ENCODE data around the gene LGR4.

Gene LGR4

DNA sequence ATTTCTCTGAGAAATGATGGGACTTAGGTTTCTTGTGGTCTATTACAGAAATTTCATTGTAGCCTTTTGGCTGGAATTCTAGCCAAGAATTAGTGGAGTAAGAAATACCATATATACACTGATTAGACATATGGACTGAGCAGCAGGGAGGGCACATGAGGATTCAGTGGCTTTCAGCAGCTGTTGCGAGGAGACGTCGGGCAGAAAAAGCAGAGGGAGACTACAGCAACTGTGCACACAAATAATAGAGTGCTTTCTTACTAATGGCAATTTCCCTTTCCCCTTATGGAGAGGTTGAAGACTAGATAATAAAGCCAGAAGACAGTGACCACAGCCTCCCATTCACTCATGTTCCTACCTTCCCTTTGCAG, 74.2 kb downstream of the LGR4 start:
- DNase-seq, result no peak

DNA sequence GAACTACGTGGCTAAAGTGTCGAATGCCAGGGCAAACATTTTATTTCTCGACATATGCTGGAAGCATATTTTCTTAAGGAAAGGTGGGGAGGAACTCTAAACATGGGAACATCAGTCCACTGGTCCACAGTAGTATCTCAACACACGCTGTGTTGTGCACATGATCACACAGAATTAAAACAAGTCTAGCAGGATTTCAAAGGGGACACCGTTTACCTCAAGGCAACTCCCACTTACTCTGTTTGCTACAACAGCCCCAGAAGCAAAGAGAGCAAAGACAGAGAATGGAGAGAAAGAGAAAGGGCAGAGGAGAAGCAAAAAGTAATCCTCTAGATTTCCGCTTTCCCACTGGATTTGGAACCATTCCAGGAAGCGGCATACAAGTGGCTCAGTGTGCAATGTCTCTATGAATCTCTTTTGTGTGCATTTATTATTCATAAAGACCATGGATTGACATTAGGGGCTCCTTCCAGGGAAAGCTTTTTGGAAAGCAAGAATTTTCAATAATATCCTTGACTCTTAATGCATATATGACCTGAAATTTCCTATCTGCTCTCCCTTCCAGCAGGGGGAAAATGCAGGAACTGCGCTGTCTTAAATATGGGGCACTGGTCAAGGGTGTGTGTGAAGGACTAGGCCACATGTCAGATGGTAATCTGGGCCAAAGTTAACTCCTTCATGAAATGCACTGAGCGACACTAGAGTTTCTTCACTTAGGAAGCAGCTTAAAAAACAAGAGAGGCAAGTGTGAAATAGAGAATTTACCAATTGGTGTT, 74.8 kb downstream of the LGR4 start:
- DNase-seq, result no peak

DNA sequence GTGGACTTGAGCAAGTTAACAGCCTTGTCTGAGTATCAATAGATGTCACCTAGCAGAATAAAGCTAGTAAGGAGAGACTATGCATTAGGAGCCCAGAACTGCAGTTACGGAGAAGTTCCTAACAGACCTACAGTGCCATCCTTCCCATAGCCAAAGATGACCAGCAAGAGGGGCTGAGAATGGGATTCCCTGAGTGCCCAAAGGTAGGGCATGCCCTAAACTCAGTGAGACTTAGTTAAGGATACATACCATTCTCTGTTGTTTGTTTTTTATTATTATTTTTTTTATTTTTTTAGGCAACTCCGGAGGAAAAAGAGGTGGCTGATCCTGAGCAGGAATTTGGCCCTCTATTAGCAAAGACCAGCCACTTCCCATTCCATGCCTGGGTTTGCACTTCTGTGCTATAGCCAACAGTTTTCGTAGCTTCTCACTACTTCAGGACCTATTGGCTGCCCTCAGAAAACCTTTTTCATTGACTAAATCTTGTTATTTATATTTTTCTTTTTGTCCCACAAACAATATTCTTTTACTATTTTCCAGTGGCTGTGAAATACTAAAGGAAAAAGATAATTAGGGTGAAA, 76.2 kb downstream of the LGR4 start:
- DNase-seq, result no peak

DNA sequence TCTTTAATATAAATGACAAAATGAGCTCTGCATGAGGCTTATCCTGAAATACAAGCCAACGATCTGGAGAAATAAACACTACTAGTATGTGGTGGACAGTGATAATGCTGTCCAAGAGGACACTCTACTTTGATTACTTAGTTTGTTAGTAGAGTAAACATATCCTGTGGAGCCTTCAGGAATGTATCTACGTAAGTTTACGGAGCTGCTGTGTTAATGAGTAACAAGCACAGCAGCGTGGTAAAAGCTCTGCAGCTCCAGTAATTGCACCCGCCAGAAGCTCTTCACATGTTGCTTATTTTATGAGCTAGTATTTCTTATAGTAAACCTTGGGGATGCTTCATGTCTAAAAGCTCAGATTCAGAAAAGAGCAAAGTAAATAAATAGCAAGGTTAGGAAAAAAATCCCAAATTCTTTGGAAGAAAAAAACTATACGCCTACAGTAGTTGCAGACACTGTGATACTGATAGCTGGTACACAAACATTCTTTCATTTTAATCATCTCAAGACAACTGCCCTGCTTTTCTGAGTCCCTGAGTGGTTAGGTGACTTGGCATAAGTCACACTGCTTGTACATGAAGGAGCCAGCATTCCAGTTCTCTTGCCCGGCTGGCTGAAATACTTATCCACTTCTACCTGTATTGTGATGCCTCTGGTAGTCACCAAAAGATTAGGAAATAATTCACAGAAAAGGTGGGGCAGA, 76.9 kb downstream of the LGR4 start:
- DNase-seq, result no peak

DNA sequence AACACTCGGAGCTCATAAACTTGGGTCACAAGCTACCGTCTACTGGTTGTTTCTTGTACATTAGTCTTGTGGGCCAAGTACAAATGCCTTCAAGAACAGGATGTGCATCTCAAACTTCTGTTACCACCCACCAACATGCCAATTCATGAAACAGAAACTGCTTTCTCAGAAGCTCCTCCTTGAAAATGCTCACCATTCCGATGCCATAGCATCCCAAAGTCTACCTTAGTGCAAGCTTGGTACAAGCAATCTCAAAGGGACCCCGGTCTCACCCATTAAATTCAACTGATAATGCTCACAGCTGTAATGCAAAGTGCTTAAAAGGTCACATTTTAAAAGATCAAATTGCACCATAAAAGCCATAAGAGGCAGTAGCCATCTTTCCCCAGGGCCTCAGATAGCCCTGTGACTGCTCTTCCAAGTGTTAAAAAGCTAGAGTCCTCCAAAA, 77.8 kb downstream of the LGR4 start:
- DNase-seq, result no peak

DNA sequence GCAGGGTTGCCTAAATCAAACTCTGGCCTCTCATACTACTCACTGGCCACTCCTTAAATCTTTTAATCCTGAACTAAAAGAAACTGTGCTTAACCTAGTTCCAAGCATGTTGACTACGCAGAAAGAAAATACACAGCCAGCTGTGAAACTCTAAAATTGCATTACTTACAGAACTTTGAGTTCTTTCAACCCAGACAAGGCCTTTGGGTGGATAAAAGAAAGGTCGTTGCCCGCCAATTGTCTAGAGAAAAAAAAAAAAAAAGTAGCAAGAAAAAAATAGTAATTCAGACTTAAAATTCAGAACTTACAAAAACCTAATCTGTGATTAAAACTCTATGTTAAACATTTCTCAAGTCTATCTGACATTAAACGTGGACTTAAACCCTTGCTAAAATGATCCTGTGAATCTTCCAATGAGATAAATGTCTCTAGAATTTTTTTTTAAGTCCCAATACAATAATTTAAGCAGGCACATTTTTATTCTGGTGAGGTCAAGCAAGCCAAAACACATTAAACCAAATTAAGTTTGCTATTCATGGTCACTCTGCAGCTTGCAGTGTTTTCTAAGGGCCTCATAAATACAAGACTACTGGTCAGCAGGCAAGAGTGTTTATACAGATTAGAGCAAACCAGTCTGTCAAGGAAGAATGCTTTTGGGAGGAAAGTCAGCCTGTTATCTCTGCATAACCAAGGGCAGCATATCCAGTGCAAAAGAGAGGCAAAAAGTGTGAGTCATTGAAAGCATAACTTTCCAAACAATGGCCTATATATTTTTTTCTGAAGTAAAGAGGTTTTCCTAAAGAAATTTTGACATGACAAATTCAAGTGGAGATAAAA, 80.1 kb downstream of the LGR4 start:
- no peak for DNase-seq

DNA sequence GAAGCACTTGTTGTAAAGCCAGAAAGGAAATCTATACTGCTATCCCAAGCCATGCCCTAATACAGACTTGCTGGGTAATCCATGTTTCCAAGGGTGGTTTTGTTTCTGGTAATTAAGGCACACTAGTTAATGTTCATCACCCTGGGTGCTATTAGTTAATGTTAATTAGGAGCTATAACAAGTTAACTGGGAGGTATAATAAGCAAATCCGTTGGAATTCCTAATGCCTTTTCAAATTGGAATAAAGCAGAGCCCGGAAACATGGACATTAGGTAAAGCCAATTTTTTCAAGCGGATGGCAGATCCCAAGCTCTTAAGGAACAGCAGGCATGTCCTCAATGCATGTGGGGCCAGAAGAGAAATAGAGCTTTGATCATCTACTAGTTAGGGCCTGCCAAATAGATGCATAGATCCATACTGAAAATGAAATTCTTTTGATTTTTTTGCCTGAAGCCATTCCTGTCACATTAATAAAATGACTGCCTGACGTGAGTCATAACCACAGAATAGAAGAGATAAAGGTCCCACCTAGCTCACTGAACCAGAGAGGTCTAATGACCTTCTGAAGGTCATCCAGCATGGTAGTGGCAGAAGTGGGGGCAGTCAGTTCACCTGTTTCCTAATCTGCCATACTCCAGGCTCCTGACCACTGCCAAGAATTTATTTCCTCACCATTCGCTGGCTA, 81.1 kb downstream of the LGR4 start:
- DNase-seq, result no peak

DNA sequence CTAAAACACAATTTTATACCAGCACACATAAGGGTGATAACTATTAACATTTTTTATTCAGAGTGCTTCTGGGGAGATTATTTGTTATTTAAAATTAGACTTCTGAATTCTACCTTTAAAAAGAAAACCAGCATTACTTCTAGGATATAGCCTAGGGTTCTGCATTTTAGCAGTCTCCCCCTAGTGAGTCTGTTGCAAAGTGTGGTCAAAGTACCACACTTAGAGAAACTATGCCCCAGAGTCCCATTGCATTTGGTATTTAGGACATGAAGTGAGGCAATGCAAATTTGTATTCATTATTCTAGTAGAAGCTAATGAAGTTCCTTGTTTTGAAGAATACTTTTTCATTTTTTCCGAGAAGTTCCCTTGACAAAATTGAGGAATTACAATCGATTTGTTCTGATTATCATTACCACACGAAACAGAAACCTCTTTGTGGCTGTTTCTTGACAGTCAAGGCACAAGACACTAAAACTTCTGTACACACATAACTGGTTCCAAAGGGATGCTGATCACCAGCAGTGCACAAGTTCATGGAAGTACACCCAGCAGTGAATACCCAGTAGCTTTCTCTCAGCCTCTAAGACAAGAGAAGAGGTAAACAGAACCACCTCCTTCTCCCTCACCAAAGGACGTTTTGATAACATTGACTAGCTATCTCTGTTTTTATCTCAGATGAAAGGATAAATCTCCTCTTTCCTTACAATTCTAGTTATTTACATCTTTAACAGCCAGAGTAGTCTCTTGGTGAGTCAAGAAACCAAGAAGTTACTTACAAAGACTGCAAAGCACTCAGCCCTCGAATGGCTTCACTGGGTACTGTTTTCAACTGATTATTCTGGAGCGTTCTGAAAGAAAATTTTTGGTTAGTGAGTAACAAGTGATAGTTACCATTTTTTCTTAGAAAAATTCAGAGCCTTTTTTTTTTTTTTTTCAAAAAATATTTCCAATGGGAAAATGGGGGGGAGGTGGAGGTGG, 82.0 kb downstream of the LGR4 start:
- no peak for DNase-seq

DNA sequence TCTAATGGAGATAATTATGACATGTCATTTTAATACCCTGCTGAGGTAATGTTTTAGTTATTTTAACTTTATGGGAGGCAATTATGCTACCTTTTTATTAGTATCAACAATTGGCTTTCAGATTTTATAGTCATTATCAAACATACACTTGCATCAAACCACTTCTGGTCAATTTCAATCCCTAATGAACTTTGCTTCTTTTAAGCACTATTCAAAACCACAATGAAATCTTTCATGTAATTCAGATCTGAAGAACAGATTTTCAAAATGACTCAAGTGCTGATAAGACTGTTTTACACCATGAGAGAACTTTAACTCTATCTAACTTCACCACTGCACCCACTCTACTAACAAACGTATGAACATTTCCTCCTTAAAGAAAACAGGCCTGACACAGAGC, 83.7 kb downstream of the LGR4 start:
- no peak for DNase-seq

DNA sequence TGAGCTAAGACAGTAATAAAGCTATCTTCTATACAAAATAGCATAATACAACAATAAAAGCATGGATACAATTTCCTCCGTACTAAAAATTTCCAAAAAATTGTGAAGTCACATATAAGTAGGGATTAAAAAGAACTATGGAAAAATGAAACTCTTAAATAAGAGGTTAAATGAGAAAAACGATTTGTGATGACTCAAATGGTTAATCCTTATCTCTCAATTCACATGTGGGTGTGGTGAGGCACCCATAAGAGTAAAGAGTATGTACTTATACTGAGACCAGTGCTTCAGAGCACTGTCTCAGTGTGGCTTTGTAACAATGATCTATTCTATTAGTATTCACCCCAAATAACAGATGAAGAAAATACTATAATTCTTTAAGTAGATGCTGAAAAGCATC, 84.6 kb downstream of the LGR4 start:
- DNase-seq, result no peak

DNA sequence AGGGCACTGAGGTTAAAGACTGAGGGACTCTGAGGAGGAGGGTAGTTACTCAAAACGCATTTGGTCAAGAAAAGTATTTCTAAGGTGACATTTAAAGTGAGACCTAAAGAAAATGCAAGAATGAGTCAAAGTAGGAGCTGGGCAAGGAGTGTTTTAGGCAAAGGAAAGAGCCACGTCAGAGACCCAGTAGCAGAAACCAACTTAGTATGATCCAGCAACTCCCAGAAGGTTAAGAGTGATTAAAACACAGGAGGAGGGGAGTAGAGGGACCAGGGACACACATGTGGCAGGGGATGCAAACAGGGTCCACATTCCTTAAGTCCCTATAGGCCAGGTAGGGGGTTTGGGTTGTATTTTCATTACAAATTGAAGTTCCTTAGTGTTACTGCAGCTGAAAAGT, 85.2 kb downstream of the LGR4 start:
- DNase-seq, result no peak

DNA sequence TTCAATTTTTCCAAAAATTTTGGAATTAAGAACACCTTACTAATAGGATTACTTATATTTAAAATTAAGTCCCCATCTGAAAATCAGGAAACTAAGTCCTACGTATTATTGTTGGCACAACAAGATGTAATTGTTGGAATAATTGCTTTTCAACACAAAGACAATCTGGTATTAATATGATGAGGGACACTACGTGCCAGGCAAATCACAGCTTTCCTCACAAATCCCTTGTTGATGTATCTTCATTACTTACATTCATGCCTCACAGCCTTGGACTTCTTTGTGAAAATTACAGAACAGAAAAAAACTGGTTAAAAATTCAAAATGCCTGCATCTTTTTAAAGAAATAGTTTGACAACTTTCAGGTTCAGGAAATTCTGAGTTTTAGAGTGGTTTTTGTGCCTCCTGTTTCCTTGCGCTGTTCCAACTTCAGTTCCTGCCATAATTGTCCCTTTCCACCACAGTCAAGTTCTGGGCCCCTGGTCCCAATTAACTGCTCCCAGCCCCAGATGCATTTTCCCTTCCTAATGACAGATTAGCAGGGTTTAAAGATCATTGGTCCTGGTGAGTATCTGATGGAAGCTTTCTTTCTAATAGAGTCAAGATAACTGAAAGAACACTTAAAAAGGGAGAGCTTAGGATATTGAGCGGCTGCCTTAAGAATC, 86.3 kb downstream of the LGR4 start:
- no peak for DNase-seq

DNA sequence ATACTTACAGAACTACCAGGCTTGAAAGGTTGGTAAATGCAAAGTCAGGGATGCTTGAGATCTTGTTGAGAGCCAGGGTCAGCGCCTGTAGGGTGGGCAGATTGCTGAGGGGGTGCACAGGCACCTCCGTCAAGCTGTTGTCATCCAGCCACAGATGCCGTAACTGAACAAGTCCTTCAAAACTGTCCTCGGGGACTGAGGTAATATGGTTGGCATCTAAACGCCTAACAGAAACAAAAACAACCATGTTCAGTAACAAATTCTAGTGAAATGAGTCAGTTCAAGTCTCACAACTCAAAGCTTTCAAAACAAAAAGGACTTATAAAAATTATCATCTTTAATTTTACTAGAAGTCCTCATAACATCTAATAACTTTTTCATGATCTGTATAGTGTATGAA, 87.3 kb downstream of the LGR4 start:
- DNase-seq, result no peak

DNA sequence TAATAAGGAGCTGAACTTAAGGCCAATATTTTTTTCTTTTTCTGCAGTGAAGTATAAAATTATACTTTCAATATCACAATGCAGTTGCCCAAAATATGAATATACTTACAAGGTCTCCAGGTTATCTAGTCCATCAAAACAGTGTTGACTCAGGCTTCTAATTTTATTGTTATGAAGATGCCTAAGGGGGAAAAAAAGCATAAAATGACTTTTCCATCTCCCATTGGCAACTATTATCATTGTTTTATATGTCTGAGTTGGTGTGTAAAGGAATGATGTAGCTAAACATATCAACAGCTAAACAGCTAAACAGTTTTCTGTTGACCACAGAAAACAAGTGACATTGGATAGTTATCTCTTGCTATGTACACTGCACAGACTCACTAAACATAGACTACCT, 88.4 kb downstream of the LGR4 start:
- DNase-seq, result no peak

DNA sequence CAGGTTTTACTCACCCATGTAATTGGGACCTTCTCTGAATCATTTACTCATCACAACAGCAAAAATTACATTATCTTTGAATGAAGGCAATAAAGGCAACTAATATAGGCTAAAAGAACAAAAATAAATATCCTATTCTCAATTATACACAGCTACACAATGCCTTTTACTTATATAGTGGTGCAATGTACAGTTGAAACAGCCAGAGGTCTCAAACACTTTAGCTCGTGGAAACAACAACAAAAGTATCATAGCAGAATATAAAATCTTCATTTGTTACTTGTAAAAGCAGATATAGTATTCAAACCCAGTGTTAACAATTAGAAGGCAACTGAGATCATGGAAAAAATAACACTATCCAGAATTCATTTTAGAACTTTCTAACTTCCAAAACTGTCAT, 88.9 kb downstream of the LGR4 start:
- no peak for DNase-seq

DNA sequence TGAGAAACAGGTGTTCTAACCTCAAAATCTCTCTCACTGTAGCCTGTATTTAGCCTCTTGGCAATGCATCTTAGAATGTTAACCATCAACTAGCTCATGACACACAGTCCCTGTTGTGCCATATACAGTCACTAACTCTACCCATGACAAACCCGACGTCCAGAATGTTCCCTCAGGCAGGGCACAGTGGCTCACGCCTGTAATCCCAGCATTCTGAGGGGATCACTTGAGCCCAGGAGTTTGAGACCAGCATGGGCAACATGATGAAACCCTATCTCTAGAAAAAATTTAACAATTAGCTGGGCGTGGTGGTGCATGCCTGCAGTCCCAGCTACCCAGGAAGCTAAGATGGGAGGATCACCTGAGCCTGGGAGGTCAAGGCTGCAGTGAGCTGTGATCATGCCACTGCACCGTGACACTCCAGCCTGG, 91.3 kb downstream of the LGR4 start:
- no peak for DNase-seq

DNA sequence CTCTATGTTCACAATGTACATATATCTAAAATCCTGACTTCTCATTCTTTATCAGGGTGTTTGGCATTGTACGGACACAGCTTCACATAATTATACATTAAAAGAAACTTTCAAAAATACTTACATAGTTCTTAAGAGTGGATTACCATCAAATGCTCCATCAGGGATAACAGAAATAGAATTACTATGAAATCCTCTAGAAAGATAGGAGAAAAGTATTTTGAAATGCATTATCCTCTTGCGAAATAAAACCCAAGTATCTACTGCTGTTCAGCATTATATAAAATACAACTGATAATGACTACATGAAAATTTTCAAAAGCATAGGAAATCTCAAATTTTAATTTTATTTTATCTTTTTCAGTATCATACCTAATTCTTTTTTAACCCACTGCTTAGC, 91.8 kb downstream of the LGR4 start:
- DNase-seq, result no peak

DNA sequence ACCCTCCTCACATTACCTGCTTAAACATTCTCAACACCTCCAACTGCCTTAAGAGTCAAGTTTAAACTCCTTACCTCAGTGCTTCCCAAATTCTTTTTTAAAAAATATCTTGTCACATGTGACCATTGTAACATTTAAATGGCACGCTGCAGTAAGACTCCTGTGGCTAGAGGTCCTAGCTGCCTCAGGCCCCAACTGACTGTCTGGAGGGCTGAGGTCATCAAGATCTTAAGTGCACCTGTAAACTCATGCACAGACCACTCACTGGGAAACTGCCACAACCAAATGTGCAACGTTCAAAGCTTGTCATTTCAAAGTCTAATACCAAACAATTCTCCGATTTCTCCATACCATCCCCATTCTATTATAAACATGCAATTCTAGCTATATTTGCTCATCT, 93.1 kb downstream of the LGR4 start:
- no peak for DNase-seq

DNA sequence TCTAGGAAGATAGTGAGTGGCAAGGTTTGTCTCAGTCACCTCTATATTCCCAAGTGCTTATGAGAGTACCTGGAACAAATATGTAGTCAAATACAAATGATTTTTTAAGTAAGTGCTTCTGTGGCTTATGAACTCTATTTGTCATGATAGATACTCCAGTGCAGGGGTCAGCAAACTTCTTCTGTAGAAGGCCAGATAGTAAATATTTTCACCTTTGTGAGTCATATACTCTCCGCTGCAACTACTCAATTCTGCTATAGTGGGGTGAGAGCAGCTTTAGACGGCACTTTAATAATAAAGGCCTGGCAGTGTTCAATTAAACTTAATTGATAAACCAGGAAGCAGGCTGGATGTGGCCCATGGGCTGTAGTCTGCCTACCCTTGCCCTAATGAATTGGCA, 97.2 kb downstream of the LGR4 start:
- no peak for DNase-seq

DNA sequence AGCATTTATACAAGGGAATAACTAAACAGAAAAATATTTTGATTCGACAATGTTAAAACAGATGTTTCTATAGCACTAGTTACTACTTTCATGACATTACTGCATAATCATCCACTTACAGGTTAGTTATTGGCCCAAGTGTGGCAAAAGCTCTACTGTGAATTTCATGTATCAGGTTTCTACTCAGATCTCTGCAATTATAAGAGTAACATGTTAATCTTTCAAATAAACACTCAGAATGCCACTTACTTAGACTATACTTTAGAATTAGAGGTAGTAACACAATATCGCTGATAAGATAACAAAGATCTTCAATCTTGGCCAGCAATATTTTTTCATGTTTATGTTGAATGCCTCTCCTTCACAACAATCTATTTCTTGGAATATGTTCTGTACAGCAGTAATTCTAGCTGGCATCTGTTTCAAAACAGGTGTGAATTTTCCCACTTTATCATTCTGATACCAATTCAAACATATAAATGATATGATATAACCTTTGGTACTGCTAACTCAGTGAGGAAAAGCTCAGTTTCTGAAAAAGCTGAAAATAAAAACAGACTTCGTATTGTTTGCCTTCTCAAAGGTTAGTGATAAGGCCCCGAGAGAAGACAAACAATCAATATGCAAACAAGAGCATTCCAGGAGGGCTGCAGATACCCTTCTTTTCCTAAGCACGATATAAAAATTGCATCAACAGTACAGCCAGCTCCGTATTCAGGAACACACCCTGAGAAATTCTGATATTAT, 98.6 kb downstream of the LGR4 start:
- DNase-seq, result no peak
